H1 (cell line): ENCODE results near the gene MEGF9. TPM values are rescaled to one million over a fixed set of nuclear protein-coding genes. Genes with fewer than 3 reads are reported as not detected.

Source experiments
- RAD21 ChIP-seq, 2 experiments: IDR thresholded peaks in 1 of 2; conservative IDR thresholded peaks in 1 of 2; 2 replicates each; pipeline ENCODE4 v1.6.1; 2011; ENCODE audit warnings: low read depth in 2 of 2, low read length in 2 of 2, improper control_type of control experiment in 1 of 2, inconsistent platforms in 1 of 2, mild to moderate bottlenecking in 1 of 2, moderate library complexity in 1 of 2
- polyA plus RNA-seq, 7 experiments: library from polyadenylated mRNA; depleted of rRNA in 3 of 7; stranded (reverse) in 5 of 7; unstranded in 2 of 7; fragments of >200 nt in 5 of 7; fragments of 200-250 nt in 2 of 7; gene quantifications; 1 replicate in 5 of 7; 2 replicates in 1 of 7; 4 replicates in 1 of 7; pipeline versions ENCODE4 v1.2.1 to v1.2.3, GENCODE V29; 2011 to 2013; ENCODE audit warnings: missing spikeins in 2 of 7, mixed read lengths in 2 of 7
- total RNA-seq: library from RNA; stranded (reverse); fragmentation: NEBNext Ultra II Directional; extraction: Animal tissue kit (Norgen Biotek cat#: 25700); gene quantifications from 2 replicates; pipeline ENCODE4 v1.2.1, GENCODE V29; 2021

MEGF9 gene
- total and polyA plus RNA-seq, 2 of the 8 experiments (the other 6 are each of a cell fraction or from before 2014, with no cell fraction given) = 0.45 to 1.8 TPM

GRCh38 chr9:120755810-120756434 is 41.7 kb upstream of the MEGF9 start (continued):
- TF ChIP-seq RAD21 (IDR thresholded peaks at IDR 0.05 in 1 of 2, conservative IDR thresholded peaks at IDR 0.05 in 1 of 2; ENCODE audit: low read depth in 2 of 2, low read length in 2 of 2) = peak; percentile 89 to 93
- TF ChIP-seq, all 59 proteins: peak for 2
